Endodermal cell (in vitro differentiated cells): ENCODE results near the gene FLCN. TPM values are rescaled to one million over a fixed set of nuclear protein-coding genes. Genes with fewer than 3 reads are reported as not detected.

Source experiments
- DNase-seq: peaks from one replicate; pipeline ENCODE4 v3.0.0-alpha.2; 2017
- H3K27ac ChIP-seq: 2 replicates; pipeline ENCODE4 v1.5.1; 2013; ENCODE audit warnings: mild to moderate bottlenecking, low read depth, low read length, moderate library complexity
- H3K27me3 ChIP-seq: 2 replicates; pipeline ENCODE4 v1.6.1; 2013; ENCODE audit warnings: mild to moderate bottlenecking, low read length, moderate library complexity; ENCODE audit not compliant: insufficient read depth, control insufficient read depth, poor library complexity, severe bottlenecking
- H3K36me3 ChIP-seq: 2 replicates; pipeline ENCODE4 v1.7.0; 2013; ENCODE audit warnings: mild to moderate bottlenecking, low read length, moderate library complexity; ENCODE audit not compliant: control insufficient read depth, insufficient read depth
- H3K4me1 ChIP-seq: one replicate; pipeline ENCODE4 v1.7.0; 2013; ENCODE audit warnings: low read length; ENCODE audit not compliant: control insufficient read depth, insufficient read depth
- H3K4me3 ChIP-seq: 2 replicates; pipeline ENCODE4 v1.5.1; 2013; ENCODE audit warnings: mild to moderate bottlenecking, low read length, moderate library complexity
- H3K9ac ChIP-seq: 2 replicates; pipeline ENCODE4 v1.6.1; 2013; ENCODE audit warnings: mild to moderate bottlenecking, low read length, moderate library complexity; ENCODE audit not compliant: poor library complexity, severe bottlenecking; ENCODE audit errors: extremely low read depth
- H3K9me3 ChIP-seq: 2 replicates; pipeline ENCODE4 v1.6.1; 2013; ENCODE audit warnings: mild to moderate bottlenecking, low read length, moderate library complexity; ENCODE audit not compliant: control insufficient read depth
- H3K27ac Mint-ChIP-seq: 2 replicates; pipeline ENCODE4 v1.8.0; 2020; ENCODE audit warnings: mixed read lengths
- H3K27me3 Mint-ChIP-seq: 2 replicates; pipeline ENCODE4 v1.8.0; 2021; ENCODE audit warnings: mild to moderate bottlenecking, mixed read lengths; ENCODE audit not compliant: insufficient read depth
- H3K36me3 Mint-ChIP-seq: 2 replicates; pipeline ENCODE4 v1.8.0; 2020; ENCODE audit warnings: low read depth, mixed read lengths
- H3K4me1 Mint-ChIP-seq: 2 replicates; pipeline ENCODE4 v1.8.0; 2020; ENCODE audit warnings: mixed read lengths
- H3K4me3 Mint-ChIP-seq: 2 replicates; pipeline ENCODE4 v1.8.0; 2020; ENCODE audit warnings: mild to moderate bottlenecking, moderate library complexity, mixed read lengths
- H3K9me3 Mint-ChIP-seq: 2 replicates; pipeline ENCODE4 v1.8.0; 2020; ENCODE audit warnings: mild to moderate bottlenecking, mixed read lengths
- WGBS, 2 experiments: methylation state at CpG; one replicate each; pipeline versions ENCODE4 v1.1.5 to v1.1.7; 2013; ENCODE audit warnings: missing lambda C conversion rate in 2 of 2, mixed read lengths in 1 of 2; ENCODE audit not compliant: insufficient coverage in 1 of 2, insufficient read length in 1 of 2; 5-methylcytosine and 5-hydroxymethylcytosine counted together
- total RNA-seq, 2 donors: library from RNA; stranded (reverse); fragmentation: NEBNext Ultra II Directional in 1 of 2; extraction: Animal tissue kit (Norgen Biotek cat#: 25700) in 1 of 2; gene quantifications; 2 replicates in 1 of 2; 3 replicates in 1 of 2; pipeline ENCODE4 v1.2.1, GENCODE V29; 2021
- TF ChIP-seq, protein P1 (sequence below): fragments of 200-600 bp; sonication (generic); conservative IDR thresholded peaks from 2 replicates; pipeline ENCODE4 v1.5.0; 2021; ENCODE audit warnings: antibody characterized with exemption, mild to moderate bottlenecking

Gene FLCN
- total RNA-seq, 2 donors from 2014 or later, result 41.8 to 47.2 TPM

DNA sequence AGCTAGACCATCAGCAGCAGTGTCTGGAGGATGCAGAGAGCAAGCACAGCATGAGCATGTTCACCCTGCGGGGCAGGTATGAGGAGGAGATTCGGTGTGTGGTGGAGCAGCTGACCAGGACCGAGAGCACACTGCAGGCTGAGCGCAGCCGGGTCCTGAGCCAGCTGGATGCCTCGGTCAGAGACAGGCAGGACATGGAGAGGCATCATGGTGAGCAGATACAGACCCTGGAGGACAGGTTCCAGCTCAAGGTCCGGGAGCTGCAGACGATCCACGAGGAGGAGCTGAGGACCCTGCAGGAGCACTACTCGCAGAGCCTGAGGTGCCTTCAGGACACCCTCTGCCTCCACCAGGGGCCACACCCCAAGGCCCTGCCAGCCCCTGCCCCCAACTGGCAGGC lies 69.6 kb downstream of the FLCN start:
- peak overlapping the region; percentile 38 for H3K27ac Mint-ChIP-seq

GRCh38 chr17:17166446-17166845 lies 70.5 kb downstream of the FLCN start:
- TF ChIP-seq, protein P1, sequence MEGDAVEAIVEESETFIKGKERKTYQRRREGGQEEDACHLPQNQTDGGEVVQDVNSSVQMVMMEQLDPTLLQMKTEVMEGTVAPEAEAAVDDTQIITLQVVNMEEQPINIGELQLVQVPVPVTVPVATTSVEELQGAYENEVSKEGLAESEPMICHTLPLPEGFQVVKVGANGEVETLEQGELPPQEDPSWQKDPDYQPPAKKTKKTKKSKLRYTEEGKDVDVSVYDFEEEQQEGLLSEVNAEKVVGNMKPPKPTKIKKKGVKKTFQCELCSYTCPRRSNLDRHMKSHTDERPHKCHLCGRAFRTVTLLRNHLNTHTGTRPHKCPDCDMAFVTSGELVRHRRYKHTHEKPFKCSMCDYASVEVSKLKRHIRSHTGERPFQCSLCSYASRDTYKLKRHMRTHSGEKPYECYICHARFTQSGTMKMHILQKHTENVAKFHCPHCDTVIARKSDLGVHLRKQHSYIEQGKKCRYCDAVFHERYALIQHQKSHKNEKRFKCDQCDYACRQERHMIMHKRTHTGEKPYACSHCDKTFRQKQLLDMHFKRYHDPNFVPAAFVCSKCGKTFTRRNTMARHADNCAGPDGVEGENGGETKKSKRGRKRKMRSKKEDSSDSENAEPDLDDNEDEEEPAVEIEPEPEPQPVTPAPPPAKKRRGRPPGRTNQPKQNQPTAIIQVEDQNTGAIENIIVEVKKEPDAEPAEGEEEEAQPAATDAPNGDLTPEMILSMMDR, result no peak
- H3K9ac ChIP-seq, result no peak overlapping the region
- no peaks in the 10 kb centered on the region for H3K27me3 ChIP-seq
- H3K4me1 ChIP-seq, result peaks cover 11% of the 10 kb centered on the region
- Mint-ChIP-seq H3K9me3 (no peaks in the 10 kb centered on the region), H3K36me3 (peaks cover 55% of the 10 kb centered on the region), H3K27ac (no peak overlapping the region), H3K4me3 (no peak overlapping the region), H3K27me3 (no peaks in the 10 kb centered on the region), H3K4me1 (peaks cover under 1% of the 10 kb centered on the region)
- peaks cover 31% of the 10 kb centered on the region for H3K36me3 ChIP-seq
- H3K9me3 ChIP-seq, result no peaks in the 10 kb centered on the region
- WGBS, 2 experiments, result 93 to 94% methylated on average over 7 to 8 of the region's 8 CpGs
- no peak for DNase-seq
- no peak overlapping the region for H3K4me3 ChIP-seq
- H3K27ac ChIP-seq, result no peak overlapping the region

More for the DNA sequence above, 69.6 kb downstream of the FLCN start:
- H3K4me3 Mint-ChIP-seq, result no peak overlapping the region
- no peaks in the 10 kb centered on the region for H3K27me3 ChIP-seq
- 94 to 100% methylated on average over 7 to 10 of the region's 10 CpGs for WGBS, 2 experiments
- no peak overlapping the region for H3K4me3 ChIP-seq
- peaks cover 3% of the 10 kb centered on the region for H3K4me1 Mint-ChIP-seq
- no peaks in the 10 kb centered on the region for H3K9me3 Mint-ChIP-seq
- no peaks in the 10 kb centered on the region for H3K9me3 ChIP-seq
- no peak overlapping the region for H3K27ac ChIP-seq
- no peaks in the 10 kb centered on the region for H3K27me3 Mint-ChIP-seq
- H3K4me1 ChIP-seq, result peaks cover 11% of the 10 kb centered on the region
- no peak for DNase-seq
- TF ChIP-seq, protein P1, result no peak
- peaks cover 53% of the 10 kb centered on the region for H3K36me3 Mint-ChIP-seq
- H3K9ac ChIP-seq, result no peak overlapping the region
- H3K36me3 ChIP-seq, result peaks cover 25% of the 10 kb centered on the region

DNA sequence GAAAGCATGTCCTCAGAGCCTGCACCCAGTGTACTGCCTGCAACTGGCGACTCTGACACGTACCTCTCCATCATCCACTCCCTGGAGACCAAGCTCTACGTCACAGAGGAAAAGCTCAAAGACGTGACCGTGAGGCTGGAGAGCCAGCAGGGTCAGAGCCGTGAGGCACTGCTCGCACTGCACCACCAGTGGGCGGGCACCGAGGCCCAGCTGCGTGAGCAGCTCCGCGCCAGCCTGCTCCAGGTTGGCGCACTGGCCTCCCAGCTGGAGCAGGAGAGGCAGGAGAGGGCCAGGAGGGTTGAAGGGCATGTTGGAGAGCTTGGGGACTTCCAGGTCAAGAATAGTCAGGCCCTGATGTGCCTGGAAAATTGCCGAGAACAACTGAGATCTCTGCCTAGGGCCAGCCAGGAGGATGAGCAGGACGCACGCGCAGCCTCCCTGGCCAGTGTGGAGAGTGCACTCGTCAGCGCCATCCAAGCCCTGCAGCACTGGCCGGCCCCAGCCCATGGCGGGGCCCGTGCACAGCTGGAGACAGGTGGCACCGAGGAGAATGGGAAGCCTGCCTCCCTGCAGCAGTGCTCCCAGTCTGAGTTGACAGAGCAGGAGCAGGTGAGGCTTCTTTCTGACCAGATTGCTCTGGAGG lies 71.2 kb downstream of the FLCN start:
- no peak for DNase-seq
- H3K27ac Mint-ChIP-seq, result no peak overlapping the region
- no peaks in the 10 kb centered on the region for H3K4me1 Mint-ChIP-seq
- no peaks in the 10 kb centered on the region for H3K9me3 Mint-ChIP-seq
- peaks cover 59% of the 10 kb centered on the region for H3K36me3 Mint-ChIP-seq
- no peak overlapping the region for H3K4me3 Mint-ChIP-seq
- Histone ChIP-seq H3K36me3 (peaks cover 32% of the 10 kb centered on the region), H3K9me3 (no peaks in the 10 kb centered on the region), H3K9ac (no peak overlapping the region), H3K27ac (no peak overlapping the region), H3K4me1 (peaks cover 6% of the 10 kb centered on the region), H3K27me3 (no peaks in the 10 kb centered on the region), H3K4me3 (no peak overlapping the region)
- TF ChIP-seq, protein P1, result no peak
- H3K27me3 Mint-ChIP-seq, result no peaks in the 10 kb centered on the region
- WGBS, 2 experiments, result 97% methylated on average over 14 to 23 of the region's 23 CpGs
